ENCODE measurements around the gene KNCN. TPM values are rescaled to one million over a fixed set of nuclear protein-coding genes. Genes with fewer than 3 reads are reported as not detected.

KNCN gene
- total RNA-seq, 4 donors from 2014 or later: not detected

GRCh38 chr1:46576596-46576995 lies 25.1 kb upstream of the KNCN start:
- TF ChIP-seq POLR2A (IDR thresholded peaks at IDR 0.05): no peak
- no peak for TF ChIP-seq CTCF (IDR thresholded peaks at IDR 0.05)
- DNase-seq: no peak
- H3K36me3 ChIP-seq: no peaks in the 10 kb centered on the region

GRCh38 chr1:46575778-46576177 lies 24.3 kb upstream of the KNCN start:
- intact Hi-C loops (cut with DNase I; ENCODE audit: low total_unique reads): no loop called here
- H3K4me3 ChIP-seq: no peak overlapping the region
- no peak for TF ChIP-seq CTCF (IDR thresholded peaks at IDR 0.05)
- TF ChIP-seq POLR2A (IDR thresholded peaks at IDR 0.05): no peak
- H3K36me3 ChIP-seq: no peaks in the 10 kb centered on the region
- no peak overlapping the region for H3K27ac ChIP-seq
- H3K27me3 ChIP-seq: no peaks in the 10 kb centered on the region
- H3K4me1 ChIP-seq: no peaks in the 10 kb centered on the region
- no peak for DNase-seq
- H3K9me3 ChIP-seq: no peaks in the 10 kb centered on the region

More at GRCh38 chr1:46576596-46576995, 25.1 kb upstream of the KNCN start:
- Histone ChIP-seq H3K27ac (no peak overlapping the region), H3K9me3 (no peaks in the 10 kb centered on the region), H3K27me3 (no peaks in the 10 kb centered on the region), H3K4me1 (no peaks in the 10 kb centered on the region), H3K4me3 (no peak overlapping the region)
- intact Hi-C loops (cut with DNase I; ENCODE audit: low total_unique reads): no loop called here

- intact Hi-C loops (cut with DNase I; ENCODE audit: low total_unique reads): no loop called here
- Histone ChIP-seq H3K9me3 (no peaks in the 10 kb centered on the region), H3K27me3 (no peaks in the 10 kb centered on the region), H3K4me3 (no peak overlapping the region), H3K36me3 (no peaks in the 10 kb centered on the region), H3K27ac (no peak overlapping the region), H3K4me1 (no peaks in the 10 kb centered on the region)
- no peak for DNase-seq
- TF ChIP-seq CTCF (IDR thresholded peaks at IDR 0.05) (no peak), POLR2A (IDR thresholded peaks at IDR 0.05) (no peak)
Observed at GRCh38 chr1:46575300-46575699, 23.9 kb upstream of the KNCN start.

GRCh38 chr1:46571691-46572225 lies 20.3 kb upstream of the KNCN start:
- no peak for TF ChIP-seq CTCF (IDR thresholded peaks at IDR 0.05)
- no peak for TF ChIP-seq POLR2A (IDR thresholded peaks at IDR 0.05)
- intact Hi-C loops (cut with DNase I; ENCODE audit: low total_unique reads): no loop called here
- no peak overlapping the region for H3K27ac ChIP-seq
- no peak overlapping the region for H3K4me3 ChIP-seq
- no peak for DNase-seq
- H3K27me3 ChIP-seq: no peaks in the 10 kb centered on the region
- H3K36me3 ChIP-seq: no peaks in the 10 kb centered on the region
- no peaks in the 10 kb centered on the region for H3K4me1 ChIP-seq
- H3K9me3 ChIP-seq: no peaks in the 10 kb centered on the region

- H3K27ac ChIP-seq: no peak overlapping the region
- H3K4me3 ChIP-seq: no peak overlapping the region
- H3K36me3 ChIP-seq: no peaks in the 10 kb centered on the region
- no peak for DNase-seq
- H3K9me3 ChIP-seq: no peaks in the 10 kb centered on the region
- H3K4me1 ChIP-seq: no peaks in the 10 kb centered on the region
- no peaks in the 10 kb centered on the region for H3K27me3 ChIP-seq
- intact Hi-C loops (cut with DNase I; ENCODE audit: low total_unique reads): no loop called here
- TF ChIP-seq CTCF (IDR thresholded peaks at IDR 0.05) (no peak), POLR2A (IDR thresholded peaks at IDR 0.05) (no peak)
Observed at GRCh38 chr1:46569884-46570725, 18.7 kb upstream of the KNCN start.
